WTC11 (cell line): ENCODE results near the gene COL5A1. TPM values are rescaled to one million over a fixed set of nuclear protein-coding genes. Genes with fewer than 3 reads are reported as not detected.

Source experiments
- ATAC-seq: fragments of 200-7000 bp; cut with Tn5 transposase; 2 replicates; pipeline ENCODE4 v1.10.0; 2021; ENCODE audit warnings: mild to moderate bottlenecking, moderate library complexity
- CTCF ChIA-PET: fragments of 300-600 bp; sonication (Branson Sonifier 250); formaldehyde crosslinking; loops from one replicate; lab custom pipeline; 2021; ENCODE audit warnings: antibody characterized with exemption; lab: Charles Lee
- POLR2A ChIA-PET: fragments of 350-600 bp; sonication (Branson Sonifier 250); formaldehyde crosslinking; loops from one replicate; lab custom pipeline; 2021; ENCODE audit warnings: antibody characterized with exemption; lab: Charles Lee
- DNase-seq: peaks from one replicate; pipeline ENCODE4 v3.0.0; 2021; ENCODE audit warnings: low spot score
- H3K27ac Mint-ChIP-seq: 2 replicates; pipeline ENCODE4 v1.8.0; 2021; ENCODE audit warnings: mixed read lengths
- H3K27me3 Mint-ChIP-seq: 2 replicates; pipeline ENCODE4 v1.8.0; 2021; ENCODE audit warnings: low read depth, mild to moderate bottlenecking, moderate library complexity, mixed read lengths
- H3K36me3 Mint-ChIP-seq: 2 replicates; pipeline ENCODE4 v1.8.0; 2021; ENCODE audit warnings: mixed read lengths
- H3K4me1 Mint-ChIP-seq: 2 replicates; pipeline ENCODE4 v1.8.0; 2022; ENCODE audit warnings: mixed read lengths
- H3K4me3 Mint-ChIP-seq: 2 replicates; pipeline ENCODE4 v1.8.0; 2021; ENCODE audit warnings: mild to moderate bottlenecking, moderate library complexity, mixed read lengths
- H3K9me3 Mint-ChIP-seq: 2 replicates; pipeline ENCODE4 v1.8.0; 2021; ENCODE audit warnings: mixed read lengths
- ARID4B ChIP-seq: sonication (generic); formaldehyde crosslinking; IDR thresholded peaks from 2 replicates; pipeline ENCODE4 v1.8.0; 2023; ENCODE audit warnings: missing genetic modification reagents, mild to moderate bottlenecking, borderline replicate concordance
- ETV6 ChIP-seq: sonication (generic); formaldehyde crosslinking; IDR thresholded peaks from 2 replicates; pipeline ENCODE4 v1.8.1; 2022; ENCODE audit warnings: mild to moderate bottlenecking, missing genetic modification reagents
- FOXP4 ChIP-seq: sonication (generic); formaldehyde crosslinking; IDR thresholded peaks from 2 replicates; pipeline ENCODE4 v1.8.0; 2022; ENCODE audit warnings: mild to moderate bottlenecking, missing genetic modification reagents
- JUN ChIP-seq: sonication (generic); formaldehyde crosslinking; IDR thresholded peaks from 2 replicates; pipeline ENCODE4 v1.8.0; 2023; ENCODE audit warnings: mild to moderate bottlenecking, missing genetic modification reagents
- NFATC4 ChIP-seq: fragments of 250-450 bp; sonication (Bioruptor Pico); IDR thresholded peaks from 2 replicates; pipeline ENCODE4 v1.9.0; 2021; ENCODE audit warnings: mild to moderate bottlenecking
- USF2 ChIP-seq: sonication (generic); formaldehyde crosslinking; IDR thresholded peaks from 2 replicates; pipeline ENCODE4 v1.8.1; 2023; ENCODE audit warnings: mild to moderate bottlenecking, missing genetic modification reagents, moderate library complexity
- ZNF138 ChIP-seq: sonication (generic); formaldehyde crosslinking; conservative IDR thresholded peaks from 2 replicates; pipeline ENCODE4 v1.8.1; 2022; ENCODE audit warnings: mild to moderate bottlenecking, moderate library complexity, missing genetic modification reagents
- ZNF425 ChIP-seq: fragments of 250-450 bp; sonication (Bioruptor Pico); conservative IDR thresholded peaks from 2 replicates; pipeline ENCODE4 v1.9.0; 2021; ENCODE audit warnings: mild to moderate bottlenecking
- ZSCAN18 ChIP-seq: fragments of 250-450 bp; sonication (Bioruptor Pico); IDR thresholded peaks from 2 replicates; pipeline ENCODE4 v2.1.2; 2022; ENCODE audit warnings: mild to moderate bottlenecking, moderate library complexity
- total RNA-seq: library from RNA; stranded (reverse); gene quantifications from 3 replicates; pipeline ENCODE4 v1.2.3, GENCODE V29; 2021
- TF ChIP-seq, protein P1 (sequence below): sonication (generic); formaldehyde crosslinking; conservative IDR thresholded peaks from 2 replicates; pipeline ENCODE4 v1.8.1; 2023; ENCODE audit warnings: mild to moderate bottlenecking, low read depth, missing genetic modification reagents, moderate library complexity
- TF ChIP-seq, protein P2 (sequence below): sonication (generic); formaldehyde crosslinking; IDR thresholded peaks from 2 replicates; pipeline ENCODE4 v1.8.0; 2022; ENCODE audit warnings: mild to moderate bottlenecking, missing genetic modification reagents
- TF ChIP-seq, protein P3 (sequence below): fragments of 200-600 bp; IDR thresholded peaks from 2 replicates; pipeline ENCODE4 v1.8.0; 2022; ENCODE audit warnings: antibody characterized with exemption
- TF ChIP-seq, protein P4 (sequence below): sonication (generic); formaldehyde crosslinking; IDR thresholded peaks from 2 replicates; pipeline ENCODE4 v1.8.1; 2022; ENCODE audit warnings: mild to moderate bottlenecking, moderate library complexity, missing genetic modification reagents

The COL5A1 gene
- total RNA-seq, 1 experiment from 2014 or later: 13.5 TPM

GRCh38 chr9:134882204-134882785, 240.7 kb downstream of the COL5A1 start (continued):
- TF ChIP-seq, protein P1, sequence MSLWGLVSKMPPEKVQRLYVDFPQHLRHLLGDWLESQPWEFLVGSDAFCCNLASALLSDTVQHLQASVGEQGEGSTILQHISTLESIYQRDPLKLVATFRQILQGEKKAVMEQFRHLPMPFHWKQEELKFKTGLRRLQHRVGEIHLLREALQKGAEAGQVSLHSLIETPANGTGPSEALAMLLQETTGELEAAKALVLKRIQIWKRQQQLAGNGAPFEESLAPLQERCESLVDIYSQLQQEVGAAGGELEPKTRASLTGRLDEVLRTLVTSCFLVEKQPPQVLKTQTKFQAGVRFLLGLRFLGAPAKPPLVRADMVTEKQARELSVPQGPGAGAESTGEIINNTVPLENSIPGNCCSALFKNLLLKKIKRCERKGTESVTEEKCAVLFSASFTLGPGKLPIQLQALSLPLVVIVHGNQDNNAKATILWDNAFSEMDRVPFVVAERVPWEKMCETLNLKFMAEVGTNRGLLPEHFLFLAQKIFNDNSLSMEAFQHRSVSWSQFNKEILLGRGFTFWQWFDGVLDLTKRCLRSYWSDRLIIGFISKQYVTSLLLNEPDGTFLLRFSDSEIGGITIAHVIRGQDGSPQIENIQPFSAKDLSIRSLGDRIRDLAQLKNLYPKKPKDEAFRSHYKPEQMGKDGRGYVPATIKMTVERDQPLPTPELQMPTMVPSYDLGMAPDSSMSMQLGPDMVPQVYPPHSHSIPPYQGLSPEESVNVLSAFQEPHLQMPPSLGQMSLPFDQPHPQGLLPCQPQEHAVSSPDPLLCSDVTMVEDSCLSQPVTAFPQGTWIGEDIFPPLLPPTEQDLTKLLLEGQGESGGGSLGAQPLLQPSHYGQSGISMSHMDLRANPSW (CRISPR knock-in tag): no peak
- TF ChIP-seq, protein P2, sequence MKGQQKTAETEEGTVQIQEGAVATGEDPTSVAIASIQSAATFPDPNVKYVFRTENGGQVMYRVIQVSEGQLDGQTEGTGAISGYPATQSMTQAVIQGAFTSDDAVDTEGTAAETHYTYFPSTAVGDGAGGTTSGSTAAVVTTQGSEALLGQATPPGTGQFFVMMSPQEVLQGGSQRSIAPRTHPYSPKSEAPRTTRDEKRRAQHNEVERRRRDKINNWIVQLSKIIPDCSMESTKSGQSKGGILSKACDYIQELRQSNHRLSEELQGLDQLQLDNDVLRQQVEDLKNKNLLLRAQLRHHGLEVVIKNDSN (CRISPR knock-in tag): no peak
- TF ChIP-seq USF2 (CRISPR knock-in tag) (no peak), ZNF425 (CRISPR knock-in tag) (no peak), FOXP4 (CRISPR knock-in tag) (no peak)

GRCh38 chr9:134883040-134883782, 241.6 kb downstream of the COL5A1 start:
- Mint-ChIP-seq H3K9me3 (no peaks in the 10 kb centered on the region), H3K27me3 (no peaks in the 10 kb centered on the region; the same call in 1 of the 2 replicates), H3K36me3 (no peaks in the 10 kb centered on the region), H3K4me1 (no peaks in the 10 kb centered on the region), H3K4me3 (no peak overlapping the region), H3K27ac (no peak overlapping the region)
- ATAC-seq: no peak
- ChIA-PET CTCF (no interaction called here), POLR2A (no interaction called here)
- DNase-seq: no peak
- no peak for TF ChIP-seq NFATC4
- TF ChIP-seq ZSCAN18 (CRISPR knock-in tag): no peak

DNA sequence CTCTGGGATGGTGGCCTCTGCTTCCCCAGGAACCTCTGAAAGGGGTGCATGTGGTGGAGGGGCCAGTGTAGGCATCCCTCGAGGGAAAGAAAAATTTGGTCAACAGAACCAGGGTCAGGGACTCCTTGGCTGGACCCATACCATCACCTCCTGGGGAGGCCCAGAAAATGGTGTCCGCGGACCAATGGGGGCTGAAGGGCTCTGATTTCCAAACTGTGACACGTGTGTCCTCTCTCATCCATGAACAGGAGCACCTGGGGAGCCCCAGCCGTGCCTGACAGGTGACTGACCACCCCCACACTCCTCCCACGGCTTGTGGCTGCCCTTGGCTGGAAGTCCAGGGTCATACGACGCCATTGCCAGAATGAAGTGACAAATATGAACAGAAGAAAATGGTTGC, 242.9 kb downstream of the COL5A1 start:
- DNase-seq (no peak), ATAC-seq (no peak)
- H3K27me3 Mint-ChIP-seq: no peaks in the 10 kb centered on the region; the same call in 1 of the 2 replicates
- H3K4me3 Mint-ChIP-seq: no peak overlapping the region
- H3K4me1 Mint-ChIP-seq: no peaks in the 10 kb centered on the region
- ChIA-PET POLR2A (no interaction called here), CTCF (no interaction called here)
- H3K27ac Mint-ChIP-seq: no peak overlapping the region
- no peaks in the 10 kb centered on the region for H3K36me3 Mint-ChIP-seq
- no peaks in the 10 kb centered on the region for H3K9me3 Mint-ChIP-seq
- no peak for TF ChIP-seq ZNF138
- no peak for TF ChIP-seq JUN
- TF ChIP-seq, protein P3, sequence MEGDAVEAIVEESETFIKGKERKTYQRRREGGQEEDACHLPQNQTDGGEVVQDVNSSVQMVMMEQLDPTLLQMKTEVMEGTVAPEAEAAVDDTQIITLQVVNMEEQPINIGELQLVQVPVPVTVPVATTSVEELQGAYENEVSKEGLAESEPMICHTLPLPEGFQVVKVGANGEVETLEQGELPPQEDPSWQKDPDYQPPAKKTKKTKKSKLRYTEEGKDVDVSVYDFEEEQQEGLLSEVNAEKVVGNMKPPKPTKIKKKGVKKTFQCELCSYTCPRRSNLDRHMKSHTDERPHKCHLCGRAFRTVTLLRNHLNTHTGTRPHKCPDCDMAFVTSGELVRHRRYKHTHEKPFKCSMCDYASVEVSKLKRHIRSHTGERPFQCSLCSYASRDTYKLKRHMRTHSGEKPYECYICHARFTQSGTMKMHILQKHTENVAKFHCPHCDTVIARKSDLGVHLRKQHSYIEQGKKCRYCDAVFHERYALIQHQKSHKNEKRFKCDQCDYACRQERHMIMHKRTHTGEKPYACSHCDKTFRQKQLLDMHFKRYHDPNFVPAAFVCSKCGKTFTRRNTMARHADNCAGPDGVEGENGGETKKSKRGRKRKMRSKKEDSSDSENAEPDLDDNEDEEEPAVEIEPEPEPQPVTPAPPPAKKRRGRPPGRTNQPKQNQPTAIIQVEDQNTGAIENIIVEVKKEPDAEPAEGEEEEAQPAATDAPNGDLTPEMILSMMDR: no peak
- TF ChIP-seq ETV6 (CRISPR knock-in tag): no peak
- no peak for TF ChIP-seq ARID4B (CRISPR knock-in tag)
- TF ChIP-seq, protein P4, sequence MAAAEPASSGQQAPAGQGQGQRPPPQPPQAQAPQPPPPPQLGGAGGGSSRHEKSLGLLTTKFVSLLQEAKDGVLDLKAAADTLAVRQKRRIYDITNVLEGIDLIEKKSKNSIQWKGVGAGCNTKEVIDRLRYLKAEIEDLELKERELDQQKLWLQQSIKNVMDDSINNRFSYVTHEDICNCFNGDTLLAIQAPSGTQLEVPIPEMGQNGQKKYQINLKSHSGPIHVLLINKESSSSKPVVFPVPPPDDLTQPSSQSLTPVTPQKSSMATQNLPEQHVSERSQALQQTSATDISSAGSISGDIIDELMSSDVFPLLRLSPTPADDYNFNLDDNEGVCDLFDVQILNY: no peak
